CD8-positive, alpha-beta memory T cell (primary cell): ENCODE results near the gene MACROH2A2. TPM values are rescaled to one million over a fixed set of nuclear protein-coding genes. Genes with fewer than 3 reads are reported as not detected.

Experiments
- CTCF ChIA-PET: fragments of 350-600 bp; sonication (Branson Sonifier 250); formaldehyde crosslinking; loops from one replicate; lab custom pipeline; 2021; ENCODE audit warnings: antibody characterized with exemption; lab: Charles Lee
- POLR2A ChIA-PET: fragments of 350-600 bp; sonication (Branson Sonifier 250); formaldehyde crosslinking; loops from one replicate; lab custom pipeline; 2021; ENCODE audit warnings: antibody characterized with exemption; lab: Charles Lee
- DNase-seq, 5 donors: peaks; one replicate each; pipeline versions ENCODE4 v3.0.0 to v3.0.0-alpha.2; 2020 to 2022; ENCODE audit warnings: mixed read lengths in 1 of 5
- H3K27ac ChIP-seq: one replicate; pipeline ENCODE4 v1.7.0; 2013; ENCODE audit warnings: low read depth, mild to moderate bottlenecking, low read length, moderate library complexity
- H3K27me3 ChIP-seq: 2 replicates; pipeline ENCODE4 v1.7.0; 2013; ENCODE audit warnings: low read length, mild to moderate bottlenecking; ENCODE audit not compliant: insufficient read depth, poor library complexity, severe bottlenecking
- H3K36me3 ChIP-seq: 2 replicates; pipeline ENCODE4 v1.7.0; 2013; ENCODE audit warnings: mild to moderate bottlenecking, low read length, moderate library complexity; ENCODE audit not compliant: insufficient read depth
- H3K4me1 ChIP-seq: 2 replicates; pipeline ENCODE4 v1.7.0; 2013; ENCODE audit warnings: mild to moderate bottlenecking, low read length, moderate library complexity; ENCODE audit not compliant: insufficient read depth
- H3K4me3 ChIP-seq: 2 replicates; pipeline ENCODE4 v1.7.0; 2013; ENCODE audit warnings: mild to moderate bottlenecking, low read length
- H3K9me3 ChIP-seq: 2 replicates; pipeline ENCODE4 v1.7.0; 2013; ENCODE audit warnings: mild to moderate bottlenecking, low read length
- H3K27ac Mint-ChIP-seq, 8 donors: one replicate each; pipeline ENCODE4 v1.8.0; 2020 to 2021; ENCODE audit warnings: mixed read lengths in 8 of 8, mild to moderate bottlenecking in 6 of 8, inconsistent platforms in 3 of 8, moderate library complexity in 3 of 8
- H3K27me3 Mint-ChIP-seq, 2 donors: one replicate each; pipeline ENCODE4 v1.8.0; 2020 to 2021; ENCODE audit warnings: mixed read lengths in 2 of 2, mild to moderate bottlenecking in 1 of 2, moderate library complexity in 1 of 2
- H3K36me3 Mint-ChIP-seq, 3 donors: one replicate each; pipeline ENCODE4 v1.8.0; 2020 to 2021; ENCODE audit warnings: mixed read lengths in 3 of 3, inconsistent platforms in 1 of 3, mild to moderate bottlenecking in 1 of 3
- H3K4me1 Mint-ChIP-seq, 3 donors: one replicate each; pipeline ENCODE4 v1.8.0; 2020 to 2021; ENCODE audit warnings: mixed read lengths in 3 of 3, inconsistent platforms in 1 of 3, mild to moderate bottlenecking in 1 of 3
- H3K4me3 Mint-ChIP-seq, 7 donors: one replicate each; pipeline ENCODE4 v1.8.0; 2020 to 2021; ENCODE audit warnings: mixed read lengths in 7 of 7, mild to moderate bottlenecking in 6 of 7, moderate library complexity in 4 of 7, inconsistent platforms in 2 of 7
- H3K9me3 Mint-ChIP-seq, 5 donors: one replicate each; pipeline ENCODE4 v1.8.0; 2020 to 2022; ENCODE audit warnings: mixed read lengths in 5 of 5, mild to moderate bottlenecking in 3 of 5, moderate library complexity in 2 of 5, inconsistent platforms in 1 of 5
- polyA plus RNA-seq: library from polyadenylated mRNA; unstranded; fragments of 300-500 nt; fragmentation: Illumina TruSeq; gene quantifications from one replicate; pipeline ENCODE4 v1.2.3, GENCODE V29; 2021
- total RNA-seq, 2 experiments: library from RNA; stranded (reverse); gene quantifications; one replicate each; pipeline ENCODE4 v1.2.3, GENCODE V29; 2021

The MACROH2A2 gene
- total and polyA plus RNA-seq, 3 experiments from 2014 or later: 2.9 to 4.3 (median 3.4) TPM

DNA sequence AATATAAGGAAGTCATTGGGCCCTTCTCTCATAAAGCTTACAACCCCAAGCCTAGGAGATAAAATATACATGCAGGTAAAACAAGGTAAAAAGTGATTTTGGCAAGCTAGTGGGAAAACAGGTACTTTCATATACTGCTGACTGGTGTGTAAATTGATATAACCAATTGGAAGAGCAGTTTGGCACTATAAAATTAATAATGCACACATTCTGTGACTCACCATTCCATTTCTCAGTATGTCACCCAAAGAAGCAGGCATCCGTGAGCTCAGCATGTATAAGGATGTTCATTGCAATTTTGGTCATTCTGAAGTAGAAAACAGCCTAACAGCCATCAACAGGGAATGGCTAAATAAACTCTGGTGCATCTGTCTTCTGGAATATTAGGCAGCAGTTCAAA, 2.9 kb downstream of the MACROH2A2 start:
- no peak for DNase-seq
- no peak overlapping the region for H3K27ac Mint-ChIP-seq
- H3K4me3 Mint-ChIP-seq: peak overlapping the region in 3 of 7 donors; percentile 0 to 47 (median 5)
- no peaks in the 10 kb centered on the region for H3K9me3 ChIP-seq
- H3K36me3 Mint-ChIP-seq: no peaks in the 10 kb centered on the region
- H3K27me3 Mint-ChIP-seq: peaks cover 33 to 54% of the 10 kb centered on the region in 2 donors
- H3K27ac ChIP-seq: no peak overlapping the region
- peaks cover 8 to 15% (median 13%) of the 10 kb centered on the region in 3 donors for H3K4me1 Mint-ChIP-seq
- H3K9me3 Mint-ChIP-seq: no peaks in the 10 kb centered on the region
- H3K27me3 ChIP-seq: peaks cover 19% of the 10 kb centered on the region
- ChIA-PET POLR2A (no interaction called here), CTCF (no interaction called here)
- no peaks in the 10 kb centered on the region for H3K4me1 ChIP-seq
- H3K36me3 ChIP-seq: no peaks in the 10 kb centered on the region
- no peak overlapping the region for H3K4me3 ChIP-seq

DNA sequence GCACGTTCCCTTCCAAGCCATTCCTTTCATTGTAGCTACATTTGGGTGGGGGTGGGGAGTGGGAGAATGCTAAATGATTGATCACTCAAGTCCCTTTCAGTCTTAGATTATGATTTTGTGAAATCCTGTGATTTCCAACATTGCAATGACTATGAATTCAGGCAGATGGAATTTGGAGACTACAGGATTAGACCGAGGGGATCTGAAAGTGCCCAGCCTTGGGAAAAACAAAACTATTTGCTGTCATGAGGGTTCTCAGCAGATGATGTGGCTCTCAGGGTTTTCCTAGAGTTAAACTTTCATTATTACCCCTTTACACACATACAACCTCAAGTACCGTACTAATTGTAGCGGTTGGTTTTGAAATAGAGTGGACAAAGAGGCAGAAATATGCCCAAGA, 4.7 kb downstream of the MACROH2A2 start:
- no peak for DNase-seq
- no peak overlapping the region for H3K4me3 ChIP-seq
- CTCF ChIA-PET: no interaction called here

DNA sequence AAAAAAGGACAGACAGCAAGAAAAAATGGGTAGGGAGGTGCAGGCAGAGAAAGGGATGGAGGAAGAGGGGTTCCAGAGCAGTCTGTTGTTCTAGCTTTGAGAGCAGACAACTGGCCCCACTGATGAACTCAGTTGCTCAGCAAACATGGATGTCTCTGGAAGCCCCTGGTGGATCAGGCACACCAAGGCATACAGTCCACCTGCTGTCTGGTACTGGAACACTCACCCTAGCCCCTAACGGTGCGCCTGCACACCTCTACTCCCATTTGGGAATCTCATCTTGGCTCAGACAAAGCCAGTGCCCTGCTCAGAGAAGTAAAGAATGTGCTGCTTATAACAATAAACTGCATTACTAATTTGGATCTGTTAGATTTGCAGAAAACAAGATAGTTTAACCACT, 7.7 kb downstream of the MACROH2A2 start:
- peaks cover 4% of the 10 kb centered on the region for H3K27me3 ChIP-seq
- Mint-ChIP-seq H3K4me3 (no peak overlapping the region), H3K4me1 (peaks cover 0 to 7% (median 2%) of the 10 kb centered on the region in 3 donors), H3K27ac (no peak overlapping the region), H3K27me3 (peaks cover 6 to 19% of the 10 kb centered on the region in 2 donors), H3K36me3 (no peaks in the 10 kb centered on the region), H3K9me3 (no peaks in the 10 kb centered on the region)
- no peaks in the 10 kb centered on the region for H3K4me1 ChIP-seq
- H3K36me3 ChIP-seq: no peaks in the 10 kb centered on the region
- no peaks in the 10 kb centered on the region for H3K9me3 ChIP-seq
- ChIA-PET CTCF (no interaction called here), POLR2A (no interaction called here)
- H3K4me3 ChIP-seq: no peak overlapping the region
- DNase-seq: no peak
- H3K27ac ChIP-seq: no peak overlapping the region

More for the DNA sequence above, 4.7 kb downstream of the MACROH2A2 start:
- no peaks in the 10 kb centered on the region for H3K9me3 ChIP-seq
- no peak overlapping the region for H3K27ac Mint-ChIP-seq
- no peaks in the 10 kb centered on the region for H3K4me1 ChIP-seq
- peaks cover 11% of the 10 kb centered on the region for H3K27me3 ChIP-seq
- H3K4me1 Mint-ChIP-seq: peaks cover 6 to 12% (median 8%) of the 10 kb centered on the region in 3 donors
- no peak overlapping the region for H3K27ac ChIP-seq
- no peaks in the 10 kb centered on the region for H3K36me3 Mint-ChIP-seq
- no peaks in the 10 kb centered on the region for H3K9me3 Mint-ChIP-seq
- H3K27me3 Mint-ChIP-seq: peaks cover 18 to 40% of the 10 kb centered on the region in 2 donors
- no peaks in the 10 kb centered on the region for H3K36me3 ChIP-seq
- POLR2A ChIA-PET: no interaction called here
- H3K4me3 Mint-ChIP-seq: no peak overlapping the region

DNA sequence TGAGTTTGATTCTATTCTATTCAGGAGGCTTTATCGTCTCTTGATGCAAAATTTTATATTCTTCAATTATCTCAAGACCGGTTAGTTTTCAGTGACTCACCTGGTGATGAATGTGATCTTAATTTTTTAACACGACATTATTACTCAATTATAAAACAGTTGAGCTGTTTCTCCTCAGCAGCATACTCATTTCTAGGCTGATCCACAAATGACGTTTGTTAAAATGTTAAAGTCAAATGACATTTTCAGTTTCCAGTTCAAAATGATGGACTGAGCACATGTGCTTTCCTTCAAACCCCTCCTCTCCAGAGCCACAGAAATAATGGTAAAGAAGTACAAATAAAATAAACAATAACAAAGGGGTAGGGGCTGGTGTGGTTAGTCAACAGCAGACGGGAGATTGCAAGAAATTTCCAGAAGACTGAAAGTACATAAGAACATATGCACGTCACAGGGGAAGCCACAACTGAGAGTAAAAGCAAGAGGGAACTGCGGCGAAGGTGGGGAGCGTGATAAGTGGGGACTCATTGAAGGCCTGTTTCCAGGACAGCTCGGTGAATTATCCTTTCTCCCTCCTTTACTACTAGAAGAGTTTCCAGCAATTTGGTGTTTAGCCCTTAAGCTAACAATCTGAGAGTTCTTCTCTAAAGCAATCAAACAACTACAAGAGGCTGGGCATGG, 10.9 kb downstream of the MACROH2A2 start:
- Mint-ChIP-seq H3K4me3 (peak overlapping the region in 3 of 7 donors; percentile 7 to 64 (median 38)), H3K4me1 (peaks cover 0 to 7% (median 2%) of the 10 kb centered on the region in 3 donors), H3K27me3 (peaks cover 1 to 4% of the 10 kb centered on the region in 2 donors), H3K27ac (peak overlapping the region in 4 of 8 donors; percentile 12 to 91 (median 18)), H3K36me3 (no peaks in the 10 kb centered on the region), H3K9me3 (no peaks in the 10 kb centered on the region)
- H3K27me3 ChIP-seq: no peaks in the 10 kb centered on the region
- H3K27ac ChIP-seq: no peak overlapping the region
- DNase-seq: no peak
- no peak overlapping the region for H3K4me3 ChIP-seq
- no peaks in the 10 kb centered on the region for H3K4me1 ChIP-seq
- CTCF ChIA-PET: no interaction called here
- no peaks in the 10 kb centered on the region for H3K9me3 ChIP-seq
- no peaks in the 10 kb centered on the region for H3K36me3 ChIP-seq
- POLR2A ChIA-PET: no interaction called here

DNA sequence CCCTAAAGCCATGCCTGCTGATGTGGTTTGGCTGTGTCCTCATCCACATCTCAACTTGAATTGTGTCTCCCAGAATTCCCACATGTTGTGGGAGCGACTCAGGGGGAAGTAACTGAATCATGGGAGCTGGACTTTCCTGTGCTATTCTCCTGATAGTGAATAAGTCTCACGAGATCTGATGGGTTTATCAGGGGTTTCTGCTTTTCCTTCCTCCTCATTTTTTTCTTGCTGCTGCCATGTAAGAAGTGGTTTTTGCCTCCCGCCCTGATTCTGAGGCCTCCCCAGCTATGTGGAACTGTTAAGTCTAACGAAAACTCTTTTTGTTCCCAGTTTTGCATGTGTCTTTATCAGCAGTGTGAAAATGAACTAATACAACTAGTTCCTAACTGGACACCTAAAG, 11.8 kb downstream of the MACROH2A2 start:
- Histone ChIP-seq H3K27me3 (no peaks in the 10 kb centered on the region), H3K4me1 (no peaks in the 10 kb centered on the region), H3K9me3 (no peaks in the 10 kb centered on the region), H3K4me3 (no peak overlapping the region), H3K27ac (no peak overlapping the region), H3K36me3 (no peaks in the 10 kb centered on the region)
- Mint-ChIP-seq H3K9me3 (no peaks in the 10 kb centered on the region), H3K36me3 (no peaks in the 10 kb centered on the region), H3K4me1 (peaks cover 0 to 7% (median 2%) of the 10 kb centered on the region in 3 donors), H3K27me3 (peaks cover 1 to 4% of the 10 kb centered on the region in 2 donors), H3K27ac (no peak overlapping the region), H3K4me3 (peak overlapping the region in 1 of 7 donors; percentile 72)
- ChIA-PET CTCF (interaction anchor here (1.0 kb wide), 1 partner anchor 10 kb away, joined by 3 read pairs; no protein-coding TSS in a partner anchor), POLR2A (no interaction called here)
- no peak for DNase-seq

DNA sequence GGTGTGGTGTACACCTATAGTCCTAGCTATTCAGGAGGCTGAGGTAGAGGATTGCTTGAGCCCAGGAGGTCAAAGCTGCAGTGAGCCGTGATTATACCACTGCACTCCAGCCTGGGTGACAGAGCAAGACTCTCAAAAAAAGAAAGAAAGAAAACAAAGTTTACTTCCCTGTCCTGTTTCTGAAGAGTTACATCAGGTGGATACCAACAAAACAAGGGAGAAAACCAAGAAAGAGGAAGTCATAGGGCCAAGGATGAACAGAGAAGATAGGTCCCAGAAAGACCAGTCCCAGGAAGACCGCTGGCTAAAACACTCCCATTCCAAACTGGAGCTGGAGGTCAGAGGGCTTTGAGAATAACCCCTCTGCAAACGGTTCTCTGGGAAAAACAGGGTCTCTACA, 13.5 kb downstream of the MACROH2A2 start:
- H3K36me3 Mint-ChIP-seq: no peaks in the 10 kb centered on the region
- DNase-seq: no peak
- H3K4me3 Mint-ChIP-seq: no peak overlapping the region
- H3K4me3 ChIP-seq: no peak overlapping the region
- H3K27me3 Mint-ChIP-seq: peaks cover 1 to 4% of the 10 kb centered on the region in 2 donors
- POLR2A ChIA-PET: no interaction called here
- CTCF ChIA-PET: interaction anchor here (1.5 kb wide), 1 partner anchor 26 kb away, joined by 4 read pairs; no protein-coding TSS in a partner anchor
- no peaks in the 10 kb centered on the region for H3K9me3 ChIP-seq
- no peaks in the 10 kb centered on the region for H3K9me3 Mint-ChIP-seq
- H3K36me3 ChIP-seq: no peaks in the 10 kb centered on the region
- H3K27ac Mint-ChIP-seq: no peak overlapping the region
- H3K4me1 ChIP-seq: no peaks in the 10 kb centered on the region
- H3K27ac ChIP-seq: no peak overlapping the region
- H3K4me1 Mint-ChIP-seq: peaks cover 0 to 7% (median 2%) of the 10 kb centered on the region in 3 donors
- H3K27me3 ChIP-seq: no peaks in the 10 kb centered on the region

DNA sequence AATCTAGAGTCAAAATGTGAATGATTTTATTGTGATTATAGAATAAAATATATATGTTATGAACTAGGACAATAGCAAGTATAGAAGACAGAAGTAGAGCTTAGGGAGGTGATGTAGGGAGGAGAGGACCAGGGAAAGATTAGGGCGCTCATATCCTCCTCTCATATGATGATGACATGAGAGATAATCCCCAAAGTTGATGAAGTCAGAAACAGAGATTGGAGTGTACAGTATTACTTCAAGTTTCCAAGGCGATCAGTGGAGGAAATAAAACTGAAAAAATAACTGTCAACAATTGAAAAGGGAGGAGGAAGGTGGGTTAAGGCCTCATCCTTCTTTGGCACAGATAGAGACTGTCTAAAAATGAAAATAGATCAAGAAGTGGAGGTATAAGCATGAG, 14.9 kb downstream of the MACROH2A2 start:
- peaks cover 0 to 7% (median 2%) of the 10 kb centered on the region in 3 donors for H3K4me1 Mint-ChIP-seq

DNA sequence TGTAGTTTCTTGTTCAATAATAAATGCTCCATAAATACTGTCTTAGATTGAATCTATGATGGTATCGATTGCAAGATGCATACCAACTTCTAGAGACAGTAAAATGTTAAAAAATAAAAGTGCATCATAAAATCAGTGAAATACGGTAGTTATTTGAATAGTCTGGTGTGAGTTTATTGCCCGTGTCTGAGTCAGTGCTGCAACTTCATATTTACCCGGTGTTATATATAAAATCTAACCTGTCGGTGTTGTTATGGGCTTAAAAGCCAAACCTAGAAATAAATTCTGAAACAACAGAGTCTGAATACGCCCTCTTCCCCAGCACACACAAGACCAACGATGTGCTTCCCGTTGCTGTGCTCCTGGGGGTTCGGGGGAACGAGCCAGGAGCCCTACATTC, 16.3 kb downstream of the MACROH2A2 start:
- Mint-ChIP-seq H3K36me3 (no peaks in the 10 kb centered on the region), H3K27me3 (peaks cover 0 to 1% of the 10 kb centered on the region in 2 donors), H3K4me1 (no peaks in the 10 kb centered on the region), H3K9me3 (no peaks in the 10 kb centered on the region), H3K27ac (no peak overlapping the region), H3K4me3 (no peak overlapping the region)
- ChIA-PET POLR2A (no interaction called here), CTCF (no interaction called here)
- no peaks in the 10 kb centered on the region for H3K27me3 ChIP-seq
- no peaks in the 10 kb centered on the region for H3K36me3 ChIP-seq
- H3K4me1 ChIP-seq: no peaks in the 10 kb centered on the region
- DNase-seq: no peak
- H3K27ac ChIP-seq: no peak overlapping the region
- no peaks in the 10 kb centered on the region for H3K9me3 ChIP-seq
- no peak overlapping the region for H3K4me3 ChIP-seq

More for the DNA sequence above, 14.9 kb downstream of the MACROH2A2 start:
- Mint-ChIP-seq H3K27ac (peak overlapping the region in 1 of 8 donors; percentile 4), H3K27me3 (peaks cover 0 to 1% of the 10 kb centered on the region in 2 donors), H3K4me3 (no peak overlapping the region), H3K9me3 (no peaks in the 10 kb centered on the region), H3K36me3 (no peaks in the 10 kb centered on the region)
- H3K4me1 ChIP-seq: no peaks in the 10 kb centered on the region
- H3K4me3 ChIP-seq: no peak overlapping the region
- POLR2A ChIA-PET: no interaction called here
- no peaks in the 10 kb centered on the region for H3K27me3 ChIP-seq
- no peaks in the 10 kb centered on the region for H3K9me3 ChIP-seq
- CTCF ChIA-PET: no interaction called here
- no peak for DNase-seq
- H3K27ac ChIP-seq: no peak overlapping the region
- H3K36me3 ChIP-seq: no peaks in the 10 kb centered on the region
